Cardiac muscle cell (in vitro differentiated cells and primary cell): ENCODE data around the gene KASH5. TPM values are rescaled to one million over a fixed set of nuclear protein-coding genes. Genes with fewer than 3 reads are reported as not detected.
A peak's percentile ranks its signal among the peaks of the same experiment; 100 is the strongest.

Experiments used
- DNase-seq, 2 donors: peaks; one replicate each; pipeline versions ENCODE4 v3.0.0 to v3.0.0-alpha.2; 2010 to 2017; ENCODE audit warnings: low read depth in 1 of 2, low spot score in 1 of 2
- H3K27ac ChIP-seq: fragments of 200-600 bp; sonication (generic); 2 replicates; pipeline ENCODE4 v1.5.1; 2016
- H3K27me3 ChIP-seq: fragments of 200-600 bp; sonication (generic); 2 replicates; pipeline ENCODE4 v1.6.0; 2016; ENCODE audit warnings: control low read depth
- H3K36me3 ChIP-seq: fragments of 200-600 bp; sonication (generic); 2 replicates; pipeline ENCODE4 v1.5.1; 2016; ENCODE audit warnings: control low read depth
- H3K4me1 ChIP-seq: fragments of 200-600 bp; sonication (generic); 2 replicates; pipeline ENCODE4 v1.8.1; 2017; ENCODE audit warnings: low read depth, mild to moderate bottlenecking, mixed run types
- H3K4me3 ChIP-seq: fragments of 200-600 bp; sonication (generic); 2 replicates; pipeline ENCODE4 v1.5.1; 2016; ENCODE audit warnings: mild to moderate bottlenecking
- H3K9me3 ChIP-seq: fragments of 200-600 bp; sonication (generic); 2 replicates; pipeline ENCODE4 v1.5.1; 2017; ENCODE audit warnings: low read depth, mild to moderate bottlenecking, control low read depth
- polyA plus RNA-seq: library from polyadenylated mRNA; unstranded; fragments of >200 nt; fragmentation: Nextera tagmentation; extraction: Ambion mirVana; gene quantifications from 2 replicates; pipeline ENCODE4 v1.2.1, GENCODE V29; 2016
- total RNA-seq: library from RNA; depleted of rRNA; stranded (reverse); fragments of >200 nt; gene quantifications from 2 replicates; pipeline ENCODE4 v1.2.3, GENCODE V29; 2016
- TF ChIP-seq, protein P1 (sequence below): IDR thresholded peaks from 2 replicates; pipeline ENCODE4 v1.5.1; 2012; ENCODE audit warnings: low read depth, mild to moderate bottlenecking, low read length

The KASH5 gene
- total and polyA plus RNA-seq, 2 experiments from 2014 or later: 0.27 TPM; not detected in 1

DNA sequence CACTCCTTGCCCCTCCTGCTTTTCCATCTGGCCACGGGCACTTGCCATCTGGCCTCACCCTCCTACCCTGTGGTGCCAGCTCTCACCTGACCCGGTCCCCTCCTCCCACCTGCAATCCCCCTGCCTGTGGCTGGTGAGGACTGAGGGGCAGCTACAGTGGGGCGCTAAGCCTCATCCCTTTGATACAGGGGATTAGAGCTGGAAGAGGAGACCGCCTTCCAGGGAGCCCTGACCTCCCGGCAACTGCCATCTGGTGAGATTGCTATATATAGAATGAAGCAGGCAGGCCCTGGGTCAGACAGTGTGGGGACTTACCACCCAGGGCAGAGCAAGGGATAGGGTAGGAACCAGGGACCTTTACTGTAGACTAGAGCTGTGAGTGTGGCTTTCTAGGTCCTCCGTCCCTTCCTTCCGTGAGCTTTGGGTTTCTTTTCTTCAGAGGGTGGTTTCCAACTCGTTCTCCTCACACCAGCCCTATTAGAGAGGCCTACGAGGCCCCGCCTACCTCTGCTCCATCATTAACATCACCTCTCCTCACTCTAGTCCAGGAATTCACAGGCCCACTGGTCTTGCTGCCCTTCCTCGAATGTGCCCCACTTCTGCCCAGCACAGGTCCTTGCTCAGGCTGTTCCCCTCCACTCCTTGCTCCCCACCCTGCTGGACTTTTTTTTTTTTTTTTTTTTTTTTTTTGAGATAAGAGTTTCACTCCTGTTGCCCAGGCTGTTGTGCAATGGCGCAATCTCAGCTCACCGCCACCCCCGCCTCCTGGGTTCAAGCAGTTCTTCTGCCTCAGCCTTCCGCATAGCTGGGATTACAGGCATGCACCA, 7.7 kb downstream of the KASH5 start:
- H3K36me3 ChIP-seq: no peaks in the 10 kb centered on the region
- TF ChIP-seq, protein P1, sequence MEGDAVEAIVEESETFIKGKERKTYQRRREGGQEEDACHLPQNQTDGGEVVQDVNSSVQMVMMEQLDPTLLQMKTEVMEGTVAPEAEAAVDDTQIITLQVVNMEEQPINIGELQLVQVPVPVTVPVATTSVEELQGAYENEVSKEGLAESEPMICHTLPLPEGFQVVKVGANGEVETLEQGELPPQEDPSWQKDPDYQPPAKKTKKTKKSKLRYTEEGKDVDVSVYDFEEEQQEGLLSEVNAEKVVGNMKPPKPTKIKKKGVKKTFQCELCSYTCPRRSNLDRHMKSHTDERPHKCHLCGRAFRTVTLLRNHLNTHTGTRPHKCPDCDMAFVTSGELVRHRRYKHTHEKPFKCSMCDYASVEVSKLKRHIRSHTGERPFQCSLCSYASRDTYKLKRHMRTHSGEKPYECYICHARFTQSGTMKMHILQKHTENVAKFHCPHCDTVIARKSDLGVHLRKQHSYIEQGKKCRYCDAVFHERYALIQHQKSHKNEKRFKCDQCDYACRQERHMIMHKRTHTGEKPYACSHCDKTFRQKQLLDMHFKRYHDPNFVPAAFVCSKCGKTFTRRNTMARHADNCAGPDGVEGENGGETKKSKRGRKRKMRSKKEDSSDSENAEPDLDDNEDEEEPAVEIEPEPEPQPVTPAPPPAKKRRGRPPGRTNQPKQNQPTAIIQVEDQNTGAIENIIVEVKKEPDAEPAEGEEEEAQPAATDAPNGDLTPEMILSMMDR: no peak
- H3K4me3 ChIP-seq: no peak overlapping the region
- H3K27ac ChIP-seq: no peak overlapping the region
- no peaks in the 10 kb centered on the region for H3K27me3 ChIP-seq
- peak in 1 of 2 donors; percentile 39 for DNase-seq
- no peaks in the 10 kb centered on the region for H3K4me1 ChIP-seq
- no peaks in the 10 kb centered on the region for H3K9me3 ChIP-seq

DNA sequence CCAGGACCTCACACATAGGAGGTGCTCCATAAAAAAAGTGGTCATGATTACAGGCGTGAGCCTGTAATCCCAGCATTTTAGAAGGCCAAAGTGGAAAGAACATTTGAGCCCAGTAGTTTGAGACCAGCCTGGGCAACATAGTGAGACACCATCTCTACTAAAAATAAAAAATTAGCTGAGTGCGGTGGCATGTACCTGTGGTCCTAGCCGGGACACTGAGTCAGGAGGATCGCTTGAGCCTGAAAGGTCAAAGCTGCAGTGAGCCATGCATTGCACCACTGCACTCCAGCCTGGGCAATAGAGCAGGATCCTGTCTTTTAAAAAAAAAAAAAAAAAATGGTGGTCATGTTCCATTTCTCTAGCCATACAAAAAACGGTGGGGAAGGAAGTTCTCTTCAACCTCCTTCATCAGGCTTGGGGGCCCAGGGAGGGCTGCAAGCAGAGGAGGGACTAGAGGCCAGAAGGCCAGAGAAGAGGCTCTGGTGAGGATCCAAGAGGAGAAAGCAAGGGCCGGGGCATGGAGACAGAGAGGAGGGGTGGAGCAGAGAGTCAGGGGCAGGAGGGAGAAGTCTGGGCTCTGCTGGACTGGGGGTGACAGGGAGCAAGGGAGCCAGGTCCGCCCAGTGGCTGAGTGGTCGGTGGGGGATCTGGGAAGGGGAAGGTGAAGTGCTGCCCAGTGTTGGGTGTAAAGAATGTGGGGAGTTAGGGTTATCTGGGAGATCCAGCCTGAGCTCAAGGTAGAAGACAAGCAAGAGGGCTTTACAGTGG, 8.9 kb downstream of the KASH5 start:
- H3K36me3 ChIP-seq: no peaks in the 10 kb centered on the region
- H3K4me1 ChIP-seq: no peaks in the 10 kb centered on the region
- H3K4me3 ChIP-seq: no peak overlapping the region
- no peak overlapping the region for H3K27ac ChIP-seq
- no peaks in the 10 kb centered on the region for H3K27me3 ChIP-seq
- H3K9me3 ChIP-seq: no peaks in the 10 kb centered on the region
- TF ChIP-seq, protein P1: no peak
- DNase-seq: no peak

DNA sequence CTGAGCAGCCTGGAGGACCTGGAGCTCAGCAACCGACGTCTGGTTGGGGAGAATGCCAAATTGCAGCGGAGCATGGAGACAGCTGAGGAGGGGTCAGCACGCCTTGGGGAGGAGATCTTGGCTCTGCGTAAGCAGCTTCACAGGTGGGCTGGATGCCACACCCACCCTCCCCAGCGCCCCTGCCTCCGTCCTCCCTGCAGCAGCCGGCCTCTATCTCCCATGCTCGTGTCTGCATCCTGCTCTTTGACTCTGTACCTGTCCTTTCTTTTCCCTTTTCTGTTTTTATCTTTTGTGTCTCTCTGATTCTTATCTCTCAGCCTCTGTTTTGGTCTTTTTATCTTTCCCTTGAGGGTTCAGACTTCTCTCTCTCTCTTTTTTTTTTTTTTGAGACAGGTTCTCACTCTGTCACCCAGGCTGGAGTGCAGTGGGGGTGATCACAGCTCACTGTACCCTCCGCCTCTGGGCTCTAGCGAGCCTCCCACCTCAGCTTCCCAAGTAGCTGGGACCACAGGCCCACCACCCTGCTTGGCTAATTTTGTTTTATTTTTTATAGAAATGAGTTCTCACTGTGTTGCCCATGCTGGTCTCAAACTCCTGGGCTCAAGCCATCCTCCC, 10.1 kb downstream of the KASH5 start:
- DNase-seq: no peak
- peaks cover 7% of the 10 kb centered on the region for H3K4me1 ChIP-seq
- H3K27me3 ChIP-seq: no peaks in the 10 kb centered on the region
- TF ChIP-seq, protein P1: no peak
- no peaks in the 10 kb centered on the region for H3K36me3 ChIP-seq
- no peak overlapping the region for H3K27ac ChIP-seq
- no peaks in the 10 kb centered on the region for H3K9me3 ChIP-seq
- no peak overlapping the region for H3K4me3 ChIP-seq

DNA sequence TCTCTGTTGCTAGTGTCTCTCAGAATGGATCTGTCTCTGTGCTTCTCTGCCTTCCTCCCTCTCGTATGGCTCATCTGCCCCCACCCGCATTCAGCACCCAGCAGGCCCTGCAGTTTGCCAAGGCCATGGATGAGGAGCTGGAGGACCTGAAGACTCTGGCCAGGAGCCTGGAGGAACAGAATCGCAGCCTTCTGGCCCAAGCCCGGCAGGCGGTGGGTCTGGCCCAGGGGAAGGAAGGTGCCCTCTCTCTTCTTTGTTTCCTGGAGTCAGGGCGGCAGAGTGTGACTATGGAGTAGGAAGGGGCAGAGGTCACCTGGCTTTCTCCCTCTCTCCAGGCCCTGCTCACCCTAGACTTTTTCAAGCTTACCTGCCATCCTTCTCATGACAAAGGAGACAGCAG, 10.9 kb downstream of the KASH5 start:
- TF ChIP-seq, protein P1: no peak
- H3K4me3 ChIP-seq: no peak overlapping the region
- DNase-seq: no peak

DNA sequence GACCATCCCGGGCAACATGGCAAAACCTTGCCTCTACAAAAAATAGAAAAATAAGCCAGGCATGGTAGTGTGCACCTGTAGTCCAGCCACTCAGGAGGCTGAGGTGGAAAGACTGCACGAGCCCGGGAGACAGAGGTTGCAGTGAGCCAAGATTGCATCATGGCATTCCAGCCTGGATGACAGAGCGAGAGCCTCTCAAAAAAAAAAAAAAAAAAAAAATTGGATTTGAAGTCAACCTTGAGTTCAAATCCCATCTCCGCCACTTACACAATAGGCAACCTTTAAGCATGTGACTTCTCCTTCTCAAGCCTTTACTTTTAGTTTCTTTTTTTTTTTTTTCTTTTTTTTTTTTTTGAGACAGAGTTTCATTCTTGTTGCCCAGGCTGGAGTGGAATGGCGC, 12.0 kb downstream of the KASH5 start:
- no peak overlapping the region for H3K27ac ChIP-seq
- peak in 1 of 2 donors; percentile 36 for DNase-seq
- no peaks in the 10 kb centered on the region for H3K36me3 ChIP-seq
- H3K27me3 ChIP-seq: no peaks in the 10 kb centered on the region
- no peak overlapping the region for H3K4me3 ChIP-seq
- TF ChIP-seq, protein P1: no peak
- no peaks in the 10 kb centered on the region for H3K9me3 ChIP-seq
- peaks cover 15% of the 10 kb centered on the region for H3K4me1 ChIP-seq

More for the DNA sequence above, 10.9 kb downstream of the KASH5 start:
- no peaks in the 10 kb centered on the region for H3K27me3 ChIP-seq
- no peaks in the 10 kb centered on the region for H3K36me3 ChIP-seq
- H3K27ac ChIP-seq: no peak overlapping the region
- H3K4me1 ChIP-seq: peaks cover 12% of the 10 kb centered on the region
- H3K9me3 ChIP-seq: no peaks in the 10 kb centered on the region
